SW 1271 (cell line): ENCODE data around the gene SPNS3.

Source experiments
- DNase-seq, 2 experiments: peaks; one replicate each; lab custom pipeline; 2025; lab: John Stamatoyannopoulos, UW

The SPNS3 gene

DNA sequence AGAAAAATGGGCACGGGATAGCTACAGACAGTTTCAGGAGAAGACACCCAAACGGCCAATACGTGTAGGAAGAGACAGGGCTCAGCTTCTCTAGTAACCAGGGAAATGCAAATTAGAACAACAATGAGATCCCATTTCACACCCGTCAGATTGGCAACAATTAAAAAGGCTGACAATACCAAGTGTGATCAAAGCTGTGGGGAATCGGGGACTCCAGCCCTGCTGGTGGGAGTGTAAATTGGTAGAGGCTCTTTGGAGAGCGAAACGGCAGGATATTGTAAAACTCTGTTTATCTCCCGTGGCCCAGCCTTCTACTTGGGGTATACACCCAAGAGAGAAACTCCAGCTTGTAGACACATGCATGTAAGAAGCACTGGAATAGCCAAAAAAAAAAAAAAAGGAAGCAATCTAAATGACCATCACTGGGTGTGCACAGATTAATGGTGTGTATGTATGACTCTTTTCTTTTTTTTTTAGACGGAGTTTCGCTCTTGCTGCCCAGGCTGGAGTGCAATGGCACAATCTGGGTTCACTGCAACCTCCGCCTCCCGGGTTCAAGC is 93.9 kb downstream of the SPNS3 start:
- DNase-seq: no peak

GRCh38 chr17:4529533-4530152 is 95.9 kb downstream of the SPNS3 start:
- no peak for DNase-seq

GRCh38 chr17:4530799-4531730 is 97.3 kb downstream of the SPNS3 start:
- DNase-seq: no peak

DNA sequence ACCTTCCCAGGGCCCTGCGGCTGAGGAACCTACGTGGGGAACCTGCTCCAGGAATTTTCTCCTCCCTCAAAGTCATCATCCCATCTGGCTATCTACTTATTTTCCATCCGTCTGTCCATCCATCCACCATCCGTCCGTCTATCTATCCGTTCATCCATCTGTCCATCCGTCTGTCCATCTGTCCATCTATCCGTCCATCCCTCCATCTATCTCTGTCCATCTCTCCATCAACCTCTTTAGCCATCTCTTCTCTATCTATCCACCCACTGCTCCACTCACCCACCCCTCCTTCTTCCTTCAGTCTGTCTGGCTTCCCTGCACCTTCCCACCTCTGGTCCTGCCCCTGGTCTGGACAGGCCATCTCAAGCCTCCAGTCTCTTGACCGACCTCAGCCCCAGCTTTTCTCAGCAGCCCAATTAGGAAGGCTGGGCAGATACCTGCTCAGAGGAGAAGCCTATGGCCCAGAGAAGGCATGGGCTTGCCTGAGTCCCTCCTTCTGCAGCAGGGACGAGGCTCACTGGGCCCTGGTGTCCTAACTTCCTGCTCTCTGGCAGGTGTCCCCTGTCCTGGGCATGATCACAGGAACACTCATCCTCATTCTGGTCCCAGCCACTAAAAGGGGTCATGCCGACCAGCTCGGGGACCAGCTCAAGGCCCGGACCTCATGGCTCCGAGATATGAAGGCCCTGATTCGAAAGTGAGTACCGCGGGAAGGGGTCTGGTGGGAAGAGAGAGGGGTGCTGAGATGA is 98.4 kb downstream of the SPNS3 start:
- DNase-seq: no peak

DNA sequence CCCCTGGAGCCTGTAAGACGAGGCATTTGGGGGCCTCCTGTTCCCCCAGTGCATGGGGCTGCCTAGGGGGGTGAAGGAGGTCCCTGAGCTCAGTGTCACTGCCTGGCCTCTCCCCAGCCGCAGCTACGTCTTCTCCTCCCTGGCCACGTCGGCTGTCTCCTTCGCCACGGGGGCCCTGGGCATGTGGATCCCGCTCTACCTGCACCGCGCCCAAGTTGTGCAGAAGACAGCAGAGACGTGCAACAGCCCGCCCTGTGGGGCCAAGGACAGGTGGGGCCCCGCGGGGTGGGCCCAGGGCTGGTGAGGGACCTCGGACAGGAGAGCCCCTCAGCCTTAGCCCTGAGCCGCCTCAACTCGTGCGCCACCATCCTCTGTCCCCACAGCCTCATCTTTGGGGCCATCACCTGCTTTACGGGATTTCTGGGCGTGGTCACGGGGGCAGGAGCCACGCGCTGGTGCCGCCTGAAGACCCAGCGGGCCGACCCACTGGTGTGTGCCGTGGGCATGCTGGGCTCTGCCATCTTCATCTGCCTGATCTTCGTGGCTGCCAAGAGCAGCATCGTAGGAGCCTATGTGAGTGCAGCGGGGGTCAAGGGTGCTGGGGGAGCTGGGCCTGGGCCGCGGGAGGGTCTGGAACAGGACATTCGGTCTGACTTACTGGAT is 99.3 kb downstream of the SPNS3 start:
- no peak for DNase-seq

- no peak for DNase-seq
Observed at GRCh38 chr17:4533523-4534504, 100.1 kb downstream of the SPNS3 start.

DNA sequence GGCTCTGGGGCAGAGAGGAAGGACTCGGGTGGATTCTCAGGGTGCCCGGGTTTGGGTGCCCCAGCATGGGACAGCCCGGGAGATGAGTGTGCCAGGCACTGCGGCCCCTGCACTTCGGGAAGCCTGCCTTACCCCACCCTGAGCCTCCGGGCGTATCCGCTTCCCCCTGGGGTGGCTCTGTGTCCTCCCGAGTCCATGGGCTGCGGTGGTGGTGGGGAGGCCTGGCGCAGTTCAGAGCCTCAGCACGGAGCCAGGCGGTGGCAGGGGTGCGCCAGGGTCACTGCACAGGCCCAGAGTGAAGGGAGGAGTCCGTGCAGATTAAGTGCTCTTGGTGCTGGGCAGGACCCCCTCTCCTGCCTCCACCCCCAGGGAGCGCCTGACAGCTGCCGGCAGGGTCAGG is 100.8 kb downstream of the SPNS3 start:
- DNase-seq: no peak

- no peak for DNase-seq
Observed at GRCh38 chr17:4534928-4535666, 101.4 kb downstream of the SPNS3 start.

DNA sequence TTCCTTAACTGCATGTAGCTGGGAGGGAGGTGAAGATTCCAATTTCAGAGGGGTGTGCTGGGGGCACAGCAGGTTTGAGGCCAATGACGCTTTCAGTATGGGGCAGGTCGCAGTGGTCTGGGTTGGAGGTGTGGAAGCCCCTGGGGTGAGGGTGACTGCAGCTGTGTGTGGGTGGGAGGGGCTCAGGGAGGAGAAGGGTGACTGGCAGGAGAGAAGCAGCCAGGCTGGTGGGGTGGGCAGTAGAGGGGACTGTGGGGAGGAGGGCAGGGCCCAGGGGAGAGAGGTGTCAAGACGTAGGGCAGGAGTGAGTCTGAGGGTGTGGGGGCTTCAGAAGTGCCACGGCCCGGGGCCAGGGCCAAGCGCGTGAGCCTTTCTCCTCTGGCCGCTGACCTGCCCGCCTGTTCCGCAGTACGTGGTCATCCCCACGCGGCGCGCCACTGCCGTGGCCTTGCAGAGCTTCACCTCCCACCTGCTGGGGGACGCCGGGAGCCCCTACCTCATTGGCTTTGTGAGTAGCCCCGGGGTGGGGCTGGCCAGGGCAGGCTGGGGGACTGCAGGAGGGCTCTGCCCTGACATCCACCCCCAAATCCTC is 102.0 kb downstream of the SPNS3 start:
- no peak for DNase-seq

DNA sequence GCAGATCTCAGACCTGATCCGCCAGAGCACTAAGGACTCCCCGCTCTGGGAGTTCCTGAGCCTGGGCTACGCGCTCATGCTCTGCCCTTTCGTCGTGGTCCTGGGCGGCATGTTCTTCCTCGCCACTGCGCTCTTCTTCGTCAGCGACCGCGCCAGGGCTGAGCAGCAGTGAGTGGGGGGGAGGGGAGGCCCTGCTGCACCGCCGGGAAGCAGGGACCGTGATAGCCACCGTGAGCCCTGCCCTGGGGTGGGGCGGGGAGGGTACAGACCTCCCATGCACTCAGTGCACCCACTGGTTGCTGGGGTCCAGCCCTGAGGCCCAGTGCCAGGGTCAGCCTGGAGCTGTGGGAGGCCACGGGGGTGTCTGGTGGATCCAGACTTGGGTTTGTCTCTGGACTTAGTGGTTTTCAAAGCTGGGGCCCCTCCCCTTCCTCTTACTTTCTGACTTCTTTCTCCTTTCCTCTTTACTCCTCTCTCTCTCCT is 102.6 kb downstream of the SPNS3 start:
- DNase-seq: no peak

- no peak for DNase-seq
Observed at GRCh38 chr17:4536742-4537411, 103.1 kb downstream of the SPNS3 start.
